H1 (cell line): Measurements from ENCODE around the gene CDH12.
"Not testable (repeated sequence)": the region's sequence is repeated elsewhere in the genome, so short reads cannot be mapped to it uniquely, and the experiment has no call there.

Experiments used
- CHD1 ChIP-seq: IDR thresholded peaks from 2 replicates; pipeline ENCODE4 v1.6.1; 2012; ENCODE audit warnings: low read depth, low read length, improper control_type of control experiment
- CTCF ChIP-seq, 3 experiments: IDR thresholded peaks; 1 replicate in 2 of 3; 2 replicates in 1 of 3; pipeline versions ENCODE4 v1.5.1 to v1.6.1; 2011; ENCODE audit warnings: low read length in 3 of 3, mild to moderate bottlenecking in 3 of 3, inconsistent platforms in 2 of 3, low read depth in 1 of 3, moderate library complexity in 1 of 3; ENCODE audit not compliant: insufficient read depth in 1 of 3; ENCODE audit errors: control extremely low read depth in 1 of 3
- EP300 ChIP-seq, 2 experiments: IDR thresholded peaks; 1 replicate in 1 of 2; 2 replicates in 1 of 2; pipeline ENCODE4 v1.6.1; 2011 to 2012; ENCODE audit warnings: low read depth in 2 of 2, low read length in 2 of 2, mild to moderate bottlenecking in 2 of 2, borderline replicate concordance in 1 of 2, inconsistent platforms in 1 of 2, moderate library complexity in 1 of 2
- FOSL1 ChIP-seq: IDR thresholded peaks from 2 replicates; pipeline ENCODE4 v1.6.1; 2011; ENCODE audit warnings: mild to moderate bottlenecking, low read depth, low read length, moderate library complexity; ENCODE audit not compliant: insufficient read depth
- GTF2F1 ChIP-seq: IDR thresholded peaks from 2 replicates; pipeline ENCODE4 v1.6.1; 2012; ENCODE audit warnings: low read depth, low read length, improper control_type of control experiment, borderline replicate concordance
- HDAC6 ChIP-seq: IDR thresholded peaks from one replicate; pipeline ENCODE4 v1.7.1; 2012; ENCODE audit warnings: low read depth, mild to moderate bottlenecking, inconsistent platforms, low read length, moderate library complexity
- JUND ChIP-seq: IDR thresholded peaks from 2 replicates; pipeline ENCODE4 v1.6.1; 2011; ENCODE audit warnings: mild to moderate bottlenecking, improper control_type of control experiment, low read length
- KDM4A ChIP-seq: IDR thresholded peaks from one replicate; pipeline ENCODE4 v1.7.1; 2012; ENCODE audit warnings: low read depth, mild to moderate bottlenecking, moderate library complexity, low read length, inconsistent platforms; ENCODE audit not compliant: severe bottlenecking
- MAX ChIP-seq: IDR thresholded peaks from 2 replicates; pipeline ENCODE4 v1.6.1; 2012; ENCODE audit warnings: inconsistent platforms
- POLR2AphosphoS5 ChIP-seq: IDR thresholded peaks from 2 replicates; pipeline ENCODE4 v1.6.1; 2011; ENCODE audit warnings: low read depth, low read length
- RXRA ChIP-seq: IDR thresholded peaks from 2 replicates; pipeline ENCODE4 v1.6.1; 2011; ENCODE audit warnings: low read depth, mild to moderate bottlenecking, low read length, moderate library complexity; ENCODE audit not compliant: insufficient read depth
- SAP30 ChIP-seq: fragments of 300-600 bp; sonication (generic); IDR thresholded peaks from 2 replicates; pipeline ENCODE4 v1.7.1; 2012; ENCODE audit warnings: low read length, moderate library complexity, mild to moderate bottlenecking, inconsistent platforms; ENCODE audit not compliant: insufficient read depth, insufficient replicate concordance
- TAF1 ChIP-seq: IDR thresholded peaks from 2 replicates; pipeline ENCODE4 v1.6.1; 2011; ENCODE audit warnings: mild to moderate bottlenecking, low read depth, low read length
- USF2 ChIP-seq: IDR thresholded peaks from 2 replicates; pipeline ENCODE4 v1.6.1; 2011; ENCODE audit warnings: low read length, improper control_type of control experiment

- TF ChIP-seq CTCF (IDR thresholded peaks at IDR 0.05; ENCODE audit: control extremely low read depth in 1 of 3, insufficient read depth in 1 of 3, low read depth in 1 of 3, low read length in 3 of 3); TAF1; USF2; GTF2F1; MAX; POLR2AphosphoS5; JUND; EP300 (IDR thresholded peaks at IDR 0.05; ENCODE audit: borderline replicate concordance in 1 of 2, low read depth in 2 of 2, low read length in 2 of 2); KDM4A; FOSL1; RXRA; HDAC6; CHD1; SAP30: not testable (repeated sequence)
These were observed 245.6 kb downstream of the CDH12 start for GRCh38 chr5:22607498-22607897.
